ENCODE measurements around the gene MINK1. TPM values are rescaled to one million over a fixed set of nuclear protein-coding genes. Genes with fewer than 3 reads are reported as not detected.

The MINK1 gene
- total and polyA plus RNA-seq, 2 of the 13 experiments (the other 11 are each of a cell fraction or from before 2014, with no cell fraction given): 17.2 to 63.9 TPM

- TF ChIP-seq THRA (CRISPR knock-in tag; IDR thresholded peaks at IDR 0.05; ENCODE audit: borderline replicate concordance) (no peak), HOXD1 (CRISPR knock-in tag; IDR thresholded peaks at IDR 0.05) (peak; percentile 31; the same call in 1 of the 2 replicates), FUBP1 (CRISPR knock-in tag; IDR thresholded peaks at IDR 0.05; ENCODE audit: borderline replicate concordance) (0 out of 2 replicates have a peak, but pooled peaks have one; percentile 26), ADNP (CRISPR knock-in tag; IDR thresholded peaks at IDR 0.05) (no peak), ZNF569 (CRISPR knock-in tag; IDR thresholded peaks at IDR 0.05; ENCODE audit: borderline replicate concordance) (no peak), RNF2 (conservative IDR thresholded peaks at IDR 0.05; ENCODE audit: low read depth) (no peak), NR3C1 (CRISPR knock-in tag; IDR thresholded peaks at IDR 0.05) (no peak), ZFP62 (CRISPR knock-in tag; IDR thresholded peaks at IDR 0.05) (no peak), ZFAT (CRISPR knock-in tag; conservative IDR thresholded peaks at IDR 0.05) (no peak), ZNF513 (CRISPR knock-in tag; conservative IDR thresholded peaks at IDR 0.05) (no peak), ZNF550 (CRISPR knock-in tag; IDR thresholded peaks at IDR 0.05; ENCODE audit: borderline replicate concordance) (no peak), ZNF34 (CRISPR knock-in tag; IDR thresholded peaks at IDR 0.05; ENCODE audit: borderline replicate concordance) (no peak), ZNF558 (CRISPR knock-in tag; IDR thresholded peaks at IDR 0.05; ENCODE audit: borderline replicate concordance) (no peak), MIER3 (CRISPR knock-in tag; IDR thresholded peaks at IDR 0.05; ENCODE audit: borderline replicate concordance) (0 out of 2 replicates have a peak, but pooled peaks have one; percentile 35), KMT2A (CRISPR knock-in tag; IDR thresholded peaks at IDR 0.05) (no peak; the same call in 1 of the 2 replicates), ZMYM2 (CRISPR knock-in tag; IDR thresholded peaks at IDR 0.05) (no peak), NCOR1 (IDR thresholded peaks at IDR 0.05; ENCODE audit: borderline replicate concordance, low read length) (0 out of 2 replicates have a peak, but pooled peaks have one; percentile 1), HMGA1 (CRISPR knock-in tag; conservative IDR thresholded peaks at IDR 0.05) (no peak), ZBTB42 (CRISPR knock-in tag; IDR thresholded peaks at IDR 0.05) (no peak), PRDM15 (CRISPR knock-in tag; IDR thresholded peaks at IDR 0.05) (peak; percentile 56), DNMT3B (CRISPR knock-in tag; conservative IDR thresholded peaks at IDR 0.05) (no peak)
Measured at GRCh38 chr17:4788807-4789700, 44.1 kb upstream of the MINK1 start, which contains the start of gene GLTPD2 (continued).
